Central memory CD4-positive, alpha-beta T cell (primary cell): ENCODE measurements around the gene TPD52L3.
A peak's percentile ranks its signal among the peaks of the same experiment; 100 is the strongest.

Source experiments
- DNase-seq: peaks from one replicate; pipeline ENCODE4 v3.0.0; 2022
- total RNA-seq, 3 experiments: gene quantifications; one replicate each; lab custom pipeline; 2026; lab: John Stamatoyannopoulos, UW

The TPD52L3 gene
- 0 reads per million in 3 experiments for total RNA-seq

DNA sequence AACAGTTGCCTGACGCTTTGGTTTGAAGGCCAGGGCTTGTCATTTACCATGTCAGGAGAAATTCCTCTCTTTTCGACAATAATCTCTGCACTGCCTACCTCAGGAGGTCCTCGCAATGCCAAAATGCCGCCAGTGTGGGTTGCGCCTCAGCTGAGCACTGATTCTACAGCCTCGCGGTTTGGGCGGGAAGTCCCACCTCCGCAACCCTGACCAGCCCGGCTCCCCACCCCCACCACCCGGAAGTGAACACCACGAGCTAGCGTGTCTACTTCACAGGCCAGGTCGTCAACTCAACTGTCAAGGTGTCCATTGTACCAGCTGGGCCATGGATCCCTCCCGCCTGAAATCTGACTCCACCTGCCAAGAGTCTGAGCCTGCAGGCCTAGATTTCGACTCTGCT lies at the start of gene TPD52L3:
TPD52L3 (plus strand) TSS at position 273 of the 400 bp plus-strand sequence. CDS start 221 bp downstream, outside the sequence.
- DNase-seq: no peak

DNA sequence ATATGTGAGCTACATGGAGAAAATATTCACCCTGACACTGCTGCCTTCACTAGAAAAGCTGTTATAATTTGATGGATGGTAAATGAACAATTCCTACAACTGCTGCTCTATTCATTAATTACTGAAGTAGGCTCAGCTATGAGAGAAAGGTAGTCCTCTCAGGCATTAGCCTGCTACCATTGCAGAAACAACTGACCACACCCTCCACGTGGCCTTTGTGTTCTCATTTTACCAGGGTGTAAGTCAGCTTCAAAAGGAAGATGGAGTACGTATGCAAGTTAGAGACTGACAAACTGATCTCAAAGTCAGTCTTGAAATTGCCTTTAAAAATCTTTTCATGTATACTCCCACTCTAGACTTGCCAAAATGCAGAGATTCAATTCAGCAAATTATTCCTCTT lies 26.3 kb upstream of the TPD52L3 start:
- no peak for DNase-seq

DNA sequence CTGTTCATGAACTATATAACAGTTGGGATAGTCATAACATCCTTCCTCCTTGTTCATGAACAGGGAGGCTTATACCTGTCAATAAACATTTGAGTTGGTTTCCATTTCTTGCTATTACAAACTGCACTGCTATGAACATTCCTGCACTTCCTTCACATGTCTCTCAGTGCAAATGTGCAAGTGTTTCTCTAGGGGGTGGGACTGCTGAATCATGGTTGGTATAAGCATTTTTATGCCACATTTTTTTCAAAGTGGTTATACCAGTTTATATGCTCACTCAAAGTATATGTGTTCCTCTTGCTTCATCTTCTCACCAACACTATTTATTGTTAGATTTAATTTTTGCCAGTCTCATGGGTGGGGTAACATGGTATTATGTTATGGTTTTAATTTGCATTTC lies 25.8 kb upstream of the TPD52L3 start:
- no peak for DNase-seq

DNA sequence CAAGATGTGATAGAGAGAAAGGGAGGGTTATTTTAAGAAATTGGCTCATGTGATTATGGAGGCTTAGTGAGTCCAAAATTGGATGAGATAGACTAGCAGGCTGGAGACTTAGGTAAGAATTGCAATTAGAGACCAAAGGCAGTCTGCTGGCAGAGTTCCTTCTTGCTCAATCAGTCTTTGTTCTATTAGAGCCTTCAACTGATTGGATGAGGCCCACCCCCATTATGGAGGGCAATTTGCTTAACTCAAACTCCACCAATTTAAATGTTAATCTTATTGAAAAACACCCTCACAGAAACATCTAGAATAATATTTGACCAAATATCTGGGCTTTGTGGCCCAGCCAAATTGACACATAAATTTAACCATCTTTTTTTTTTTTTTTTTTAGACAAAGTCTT lies 23.9 kb upstream of the TPD52L3 start:
- no peak for DNase-seq

DNA sequence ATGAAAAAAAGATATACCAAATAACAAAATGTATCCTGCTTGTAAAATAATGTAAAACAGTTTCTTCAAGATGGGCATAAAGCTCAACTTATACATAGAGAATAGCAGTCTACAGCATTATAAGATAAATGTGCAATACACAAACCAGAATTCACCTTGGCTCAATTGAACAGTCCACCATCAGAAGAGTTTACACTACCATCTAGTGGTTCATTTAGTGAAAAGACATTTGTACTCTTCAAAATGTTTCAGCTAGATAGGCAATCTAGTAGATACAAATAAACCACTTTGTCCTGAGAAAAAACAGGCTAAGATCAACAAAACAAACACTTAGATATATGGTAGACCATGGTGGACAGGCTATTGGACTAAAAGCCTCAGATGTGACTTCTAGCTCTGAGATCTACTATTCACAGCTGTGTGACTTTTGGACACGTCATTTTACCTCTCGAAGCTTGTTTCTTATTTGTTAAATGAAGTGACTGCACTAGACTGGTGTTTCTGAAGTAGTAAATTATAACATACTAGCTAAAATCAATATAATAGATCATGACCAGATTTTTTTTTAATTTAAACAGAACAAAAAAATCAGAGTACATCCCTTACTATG lies 22.1 kb upstream of the TPD52L3 start:
- DNase-seq: no peak

DNA sequence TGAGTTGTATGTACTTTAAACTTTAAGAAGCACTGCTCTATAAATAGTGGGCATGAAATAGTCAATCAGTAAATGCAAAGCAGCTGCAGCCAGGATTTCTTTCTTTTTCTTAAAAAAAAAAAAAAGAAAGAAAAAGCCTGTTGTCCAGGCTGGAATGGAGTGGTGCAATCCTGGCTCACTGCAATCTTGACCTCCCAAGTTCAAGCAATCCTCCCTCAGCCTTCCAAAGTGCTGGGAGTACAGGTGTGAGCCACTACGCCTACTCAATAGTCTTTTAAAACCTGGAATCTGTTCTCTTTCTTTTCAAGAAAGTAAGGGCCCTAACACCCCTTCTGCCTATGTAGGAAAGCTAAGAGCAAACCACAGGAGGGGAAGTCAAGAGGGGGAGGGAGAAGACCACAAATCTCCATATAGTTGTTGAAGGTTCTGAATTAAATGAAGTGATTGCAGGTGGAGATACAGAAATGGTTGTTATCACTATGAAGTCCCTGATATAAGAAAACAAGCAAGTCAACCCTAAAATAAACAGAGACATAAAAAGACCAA lies 20.6 kb upstream of the TPD52L3 start:
- DNase-seq: no peak

DNA sequence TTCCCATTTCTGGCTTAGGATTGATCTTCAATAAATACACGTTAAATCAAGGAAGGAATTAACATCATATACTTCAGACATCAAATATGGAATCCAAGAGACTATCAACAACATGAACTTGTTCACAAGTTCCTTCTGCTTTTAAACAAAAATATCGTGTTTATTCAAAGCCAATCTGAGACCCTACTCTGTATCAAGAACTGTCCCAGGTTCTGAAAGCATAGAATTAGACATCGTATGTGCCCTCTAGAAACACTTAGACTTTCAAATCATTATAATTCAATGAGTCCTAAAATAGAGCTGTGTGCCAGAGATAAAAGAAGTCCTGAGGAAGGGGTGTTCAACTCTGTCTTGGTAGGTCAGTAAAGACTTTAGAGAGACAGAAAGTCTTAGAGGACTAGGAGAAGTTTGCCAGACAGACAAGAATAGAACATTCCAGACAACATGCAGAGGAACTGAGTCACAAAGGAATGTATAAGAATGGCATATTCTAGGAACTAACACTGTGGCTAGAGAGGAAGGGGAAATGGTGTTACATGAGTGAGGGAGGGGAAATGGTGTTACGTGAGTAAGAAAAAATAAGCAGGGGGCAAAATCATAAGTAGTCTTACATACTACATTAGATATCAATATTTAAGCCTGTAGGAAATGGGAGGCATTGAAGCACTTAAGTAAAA lies 2.9 kb downstream of the TPD52L3 start:
- no peak for DNase-seq

DNA sequence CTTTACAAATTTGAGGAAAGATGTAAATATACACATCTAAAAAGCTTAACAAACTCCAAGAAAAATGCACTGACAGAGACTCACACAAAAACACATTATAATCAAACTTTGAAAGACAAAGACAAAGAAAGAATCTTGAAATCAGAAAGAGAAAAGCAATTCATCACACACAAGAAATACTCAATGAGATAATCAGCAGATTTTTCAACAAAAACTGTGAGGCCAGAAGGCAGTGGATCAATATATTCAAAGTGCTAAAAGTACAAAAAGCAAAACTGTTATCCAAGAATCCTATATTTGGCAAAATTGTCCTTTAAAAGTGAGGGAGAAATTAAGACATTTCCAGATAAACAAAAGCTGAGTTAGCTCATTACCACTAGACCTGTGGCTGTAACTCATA lies 6.1 kb downstream of the TPD52L3 start:
- no peak for DNase-seq

DNA sequence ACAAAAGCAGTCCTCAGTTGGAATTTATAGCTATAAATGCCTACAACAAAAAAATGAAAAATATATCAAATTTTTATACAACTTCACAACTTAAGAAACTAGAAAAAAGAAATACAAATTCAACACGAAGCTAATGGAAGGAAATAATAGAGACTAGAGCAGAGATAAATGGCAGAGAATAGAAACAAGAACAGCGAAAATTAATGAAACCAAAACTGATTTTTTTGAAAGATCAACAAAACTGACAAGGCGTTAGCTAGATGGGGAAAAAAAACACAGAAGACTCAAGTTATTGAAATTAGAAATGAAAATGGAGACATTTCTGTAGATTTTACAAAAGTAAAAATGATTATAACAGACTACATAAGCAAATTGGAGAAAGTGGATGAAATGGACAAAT lies 20.6 kb downstream of the TPD52L3 start:
- no peak for DNase-seq

DNA sequence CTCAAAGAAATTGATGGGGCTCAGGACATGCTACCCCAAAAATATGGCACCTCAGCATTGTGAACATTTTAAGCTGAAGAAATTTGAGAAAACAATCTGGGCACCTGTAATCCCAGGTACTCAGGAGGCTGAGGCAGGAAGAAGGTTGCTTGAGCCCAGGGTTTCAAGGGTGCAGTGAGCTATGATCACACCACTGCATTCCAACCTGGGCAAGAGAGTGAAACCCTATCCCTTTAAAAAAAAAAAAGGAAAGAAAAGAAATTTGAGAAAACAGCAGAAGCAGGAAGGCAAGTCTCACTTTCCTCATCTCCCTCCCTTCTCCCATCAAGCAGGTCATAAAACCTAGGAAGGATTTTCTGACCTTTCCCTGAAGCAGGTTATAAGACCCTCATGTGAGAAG lies 23.6 kb downstream of the TPD52L3 start:
- DNase-seq: no peak

DNA sequence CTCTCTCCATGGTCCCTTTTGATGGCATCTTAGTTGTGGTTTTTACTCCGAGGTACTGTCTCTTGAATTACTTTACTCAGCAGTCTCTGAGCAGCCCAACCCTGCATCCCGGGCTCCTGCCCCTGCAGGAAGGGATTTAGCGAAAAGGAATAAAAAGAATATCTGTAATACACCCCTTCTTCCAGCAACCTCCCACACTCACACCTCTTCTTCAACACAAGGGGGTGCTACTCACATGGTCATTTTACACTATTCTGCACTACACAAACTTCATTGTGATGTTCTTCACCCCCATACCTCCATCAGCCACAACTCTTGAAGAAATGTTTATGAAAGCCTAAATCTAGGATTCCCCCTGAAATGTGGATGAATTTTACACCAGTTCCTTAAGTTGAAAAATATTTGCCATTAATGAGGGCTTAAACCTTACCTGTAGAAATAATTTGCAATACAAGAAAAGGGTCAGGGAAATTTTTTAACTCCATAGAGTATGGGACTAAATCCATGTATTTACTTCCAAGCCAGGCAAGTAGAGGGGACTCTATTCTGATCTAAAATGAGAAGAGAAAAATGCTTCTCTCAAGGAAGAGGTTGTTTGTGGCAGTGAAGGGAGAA lies 26.0 kb downstream of the TPD52L3 start:
- DNase-seq: peak; percentile 53

DNA sequence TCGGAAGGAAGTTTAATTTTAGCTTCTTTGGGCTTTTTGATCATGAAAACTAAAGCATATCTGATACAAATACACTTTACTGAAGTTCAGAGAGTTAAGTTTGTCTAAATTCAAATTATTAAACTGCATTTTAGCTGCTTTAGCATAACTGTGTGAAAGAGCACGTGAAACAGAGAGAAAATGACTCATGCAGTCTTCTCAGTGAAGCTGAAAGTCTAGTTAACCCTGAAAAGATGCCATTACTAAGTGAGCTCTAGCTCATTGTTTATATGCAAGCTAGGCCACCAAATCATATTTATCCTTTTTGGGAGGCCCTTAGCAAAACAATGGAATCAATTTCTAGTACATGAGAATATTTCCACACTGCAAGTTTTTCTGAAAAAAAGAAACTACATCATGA lies 27.6 kb downstream of the TPD52L3 start:
- no peak for DNase-seq

DNA sequence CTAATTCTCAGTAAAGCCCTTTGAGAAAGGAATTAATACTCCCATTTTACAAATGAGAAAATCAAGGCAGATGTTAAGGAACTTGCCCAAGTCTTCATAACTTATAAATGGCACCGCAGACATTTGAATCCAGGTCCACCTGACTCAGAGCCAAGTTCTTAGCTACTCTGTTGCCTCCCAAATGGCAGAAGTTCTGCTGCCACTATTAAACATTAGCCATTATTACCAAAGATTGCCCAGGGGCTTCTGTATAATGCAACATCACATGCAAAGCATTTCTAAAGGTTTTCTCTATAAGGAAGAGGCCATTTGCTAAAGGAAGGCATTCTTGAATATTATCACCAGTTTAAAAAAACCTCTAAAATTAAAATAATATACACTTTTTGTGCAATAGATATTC lies 28.3 kb downstream of the TPD52L3 start:
- DNase-seq: no peak

DNA sequence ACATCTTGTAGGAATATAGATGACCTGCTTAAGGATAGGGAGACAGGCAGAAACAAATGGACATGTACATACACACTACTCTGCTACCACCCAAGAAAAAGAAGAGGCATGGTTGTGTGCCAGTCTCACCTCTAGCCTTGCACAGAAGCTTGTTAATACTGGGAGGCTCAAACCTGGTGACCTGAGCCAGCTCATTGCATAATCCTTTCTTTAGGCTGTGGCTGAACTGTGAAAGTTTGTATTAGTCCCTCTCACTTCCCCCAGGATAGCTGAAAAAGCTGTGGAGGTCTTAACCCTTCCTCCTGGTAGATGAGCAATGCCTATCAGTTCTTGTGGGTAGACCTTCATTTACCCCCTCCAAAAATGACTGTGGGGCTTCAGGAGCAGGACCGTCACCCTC lies 28.7 kb downstream of the TPD52L3 start:
- no peak for DNase-seq

DNA sequence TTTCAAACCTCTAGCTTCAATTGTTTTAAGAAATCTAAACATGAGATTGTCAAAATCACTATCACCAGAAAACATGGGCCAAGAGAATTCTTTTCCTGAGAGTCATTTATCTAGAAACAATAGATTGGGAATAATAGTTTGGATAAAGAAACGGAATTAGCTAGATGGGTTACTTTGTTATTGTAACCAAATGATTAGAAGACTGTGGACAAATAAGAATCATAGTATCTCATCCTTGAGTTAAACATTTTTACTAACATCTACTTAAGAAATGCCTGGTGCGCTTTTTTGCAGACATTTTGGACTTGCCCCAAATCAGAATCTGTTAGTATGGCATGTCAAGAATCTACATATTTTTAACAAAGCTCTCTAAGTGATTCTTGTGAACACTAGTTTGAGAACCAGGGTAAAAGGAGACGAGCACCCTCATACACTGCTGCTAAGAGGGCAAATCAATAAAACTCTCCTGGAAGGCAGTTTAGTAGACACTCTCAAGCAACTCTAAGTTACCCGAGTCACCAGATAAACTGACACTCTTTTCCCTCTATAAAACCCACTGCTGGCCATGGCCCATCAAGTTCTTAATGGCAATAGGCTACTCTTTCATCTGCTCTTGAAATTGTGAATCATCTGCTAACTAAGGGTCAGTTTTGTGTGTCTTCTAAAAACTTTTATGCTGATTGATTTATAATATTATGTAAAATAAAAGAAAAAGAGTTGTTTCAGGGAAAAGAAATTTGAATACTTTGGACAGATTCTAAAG lies 39.1 kb downstream of the TPD52L3 start:
- DNase-seq: no peak

DNA sequence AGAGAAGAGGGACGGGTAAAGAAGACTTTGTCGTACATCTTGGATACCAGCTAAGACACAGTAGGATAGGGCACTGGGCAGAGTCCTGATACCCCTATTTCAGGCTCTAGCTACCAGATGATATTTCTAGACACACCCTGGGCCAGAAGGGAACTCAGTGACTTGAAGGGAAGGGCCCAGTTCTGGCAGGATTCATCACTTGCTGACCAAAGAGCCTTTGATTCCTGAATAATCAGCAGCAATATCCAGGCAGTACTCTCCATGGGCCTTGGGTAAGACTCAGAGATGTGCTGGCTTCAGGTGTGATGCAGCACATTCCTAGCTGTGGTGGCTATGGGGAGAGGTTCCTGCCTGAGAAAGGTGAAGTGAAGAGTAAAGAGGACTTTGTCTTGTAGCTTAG lies 40.7 kb downstream of the TPD52L3 start:
- DNase-seq: no peak
